HL-60 (cell line): ENCODE measurements around the gene CALB2.

Source experiments
- CTCF ChIP-seq: IDR thresholded peaks from one replicate; pipeline ENCODE4 v1.5.1; 2011; ENCODE audit warnings: low read length, control low read depth, inconsistent platforms; ENCODE audit not compliant: insufficient read depth
- POLR2AphosphoS5 ChIP-seq: IDR thresholded peaks from 2 replicates; pipeline ENCODE4 v1.6.1; 2012; ENCODE audit warnings: low read depth
- REST ChIP-seq: IDR thresholded peaks from 2 replicates; pipeline ENCODE4 v1.6.1; 2012; ENCODE audit warnings: low read depth; ENCODE audit not compliant: insufficient replicate concordance

- TF ChIP-seq CTCF, result no peak
- no peak for TF ChIP-seq POLR2AphosphoS5
- no peak for TF ChIP-seq REST
Observed at GRCh38 chr16:71406316-71406715, 47.8 kb downstream of the CALB2 start.
